Fibroblast of mammary gland (primary cell): ENCODE data around the gene RIMS1.

Source experiments
- DNase-seq: peaks from one replicate; pipeline ENCODE4 v3.0.0-alpha.2; 2010; ENCODE audit warnings: low read depth
- H3K4me3 ChIP-seq: 2 replicates; pipeline ENCODE4 v1.5.1; 2011; ENCODE audit warnings: low read depth, mild to moderate bottlenecking, low read length, moderate library complexity; ENCODE audit not compliant: control insufficient read depth
- CTCF ChIP-seq: conservative IDR thresholded peaks from 2 replicates; pipeline ENCODE4 v1.5.1; 2011; ENCODE audit warnings: low read depth, low read length, inconsistent platforms; ENCODE audit not compliant: control insufficient read depth, insufficient read depth

The RIMS1 gene

GRCh38 chr6:71965404-71965803 is 79.1 kb downstream of the RIMS1 start:
- H3K4me3 ChIP-seq: no peak overlapping the region
- DNase-seq: no peak
- TF ChIP-seq CTCF: no peak

- peak; percentile 6 for DNase-seq
- no peak for TF ChIP-seq CTCF
- H3K4me3 ChIP-seq: no peak overlapping the region
These were observed 81.1 kb downstream of the RIMS1 start for GRCh38 chr6:71967436-71967835.

- no peak for DNase-seq
- TF ChIP-seq CTCF: no peak
- H3K4me3 ChIP-seq: no peak overlapping the region
These were observed 91.5 kb downstream of the RIMS1 start for GRCh38 chr6:71977884-71978283.

GRCh38 chr6:71979911-71980310 is 93.6 kb downstream of the RIMS1 start:
- TF ChIP-seq CTCF: no peak
- H3K4me3 ChIP-seq: no peak overlapping the region

GRCh38 chr6:71982389-71982788 is 96.0 kb downstream of the RIMS1 start:
- no peak for DNase-seq
- no peak overlapping the region for H3K4me3 ChIP-seq
- no peak for TF ChIP-seq CTCF

More at GRCh38 chr6:71979911-71980310, 93.6 kb downstream of the RIMS1 start:
- DNase-seq: no peak

- DNase-seq: no peak
- no peak for TF ChIP-seq CTCF
- no peak overlapping the region for H3K4me3 ChIP-seq
These were observed 96.8 kb downstream of the RIMS1 start for GRCh38 chr6:71983131-71983530.

GRCh38 chr6:71994705-71995271 is 108.4 kb downstream of the RIMS1 start:
- DNase-seq: no peak
- TF ChIP-seq CTCF: no peak

More at GRCh38 chr6:71994705-71995271, 108.4 kb downstream of the RIMS1 start:
- no peak overlapping the region for H3K4me3 ChIP-seq
